Omental fat pad (tissue), 4 donors: ENCODE data around the gene GPATCH8. TPM values are rescaled to one million over a fixed set of nuclear protein-coding genes. Genes with fewer than 3 reads are reported as not detected.
A peak's percentile ranks its signal among the peaks of the same experiment; 100 is the strongest.

Experiments used
- ATAC-seq: fragments of 150-250 bp; one replicate; pipeline ENCODE4 v1.9.1; 2016; ENCODE audit warnings: mild to moderate bottlenecking, moderate library complexity; ENCODE audit not compliant: low FRiP score
- DNase-seq: peaks from one replicate; pipeline ENCODE4 v3.0.0-alpha.2; 2019; ENCODE audit warnings: low spot score
- CTCF ChIP-seq, 3 donors: fragments of 450-650 bp; IDR thresholded peaks; one replicate each; pipeline ENCODE4 v1.5.1; 2016 to 2017; ENCODE audit warnings: antibody characterized with exemption in 3 of 3, mild to moderate bottlenecking in 3 of 3, moderate library complexity in 2 of 3
- total RNA-seq, 4 donors: library from RNA; depleted of rRNA; stranded (reverse); fragments of >200 nt; gene quantifications; one replicate each; pipeline ENCODE4 v1.1.0, GENCODE V29; 2016

GPATCH8 gene
- total RNA-seq, 4 donors from 2014 or later = 25.7 to 58.5 (median 34.6) TPM

- DNase-seq (no peak), ATAC-seq (peak; percentile 74)
- TF ChIP-seq CTCF (IDR thresholded peaks at IDR 0.05) = peak in 2 of 3 donors; percentile 24 to 47
These were observed 139.5 kb downstream of the GPATCH8 start, which contains the start of gene FAM171A2 for GRCh38 chr17:44363613-44364159. Gene FAM171A2, minus strand, starts transcription at chr17:44363853. Its CDS starts 139 bp downstream, at chr17:44363714.

DNA sequence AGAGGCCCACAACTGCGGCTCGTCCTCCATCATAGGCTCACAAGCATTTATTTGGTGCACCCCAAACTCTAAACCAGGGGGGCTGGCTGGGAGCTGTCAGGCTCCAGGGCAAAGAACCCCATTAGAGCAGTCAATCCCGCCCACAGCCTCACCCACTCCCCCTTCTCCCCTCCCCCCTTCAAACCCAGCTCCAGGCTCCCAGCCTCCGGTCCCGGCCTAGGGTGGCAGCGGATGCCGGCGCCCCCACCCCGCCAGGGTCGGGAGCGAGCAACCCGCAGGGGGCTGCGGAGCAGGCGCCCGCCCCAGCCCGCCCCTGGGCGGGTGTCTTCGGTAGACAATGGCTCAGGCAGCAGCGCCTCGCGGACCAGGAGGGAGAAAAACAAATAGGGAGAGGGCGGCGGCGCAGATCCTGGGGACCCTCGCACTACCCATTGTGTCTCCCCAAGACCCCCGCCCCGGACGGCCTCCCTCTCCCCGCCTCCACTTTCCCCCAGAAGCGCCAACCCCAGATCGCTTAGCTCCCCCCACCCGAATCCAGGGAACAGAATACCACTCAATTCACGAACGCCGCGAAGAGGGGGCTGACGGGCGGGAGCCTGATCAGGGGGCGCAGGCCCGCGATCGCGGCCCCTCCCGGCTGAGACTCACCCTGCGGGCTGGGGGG is 140.1 kb downstream of the GPATCH8 start:
- TF ChIP-seq CTCF (IDR thresholded peaks at IDR 0.05) = no peak
- DNase-seq (no peak), ATAC-seq (peak; percentile 12)

DNA sequence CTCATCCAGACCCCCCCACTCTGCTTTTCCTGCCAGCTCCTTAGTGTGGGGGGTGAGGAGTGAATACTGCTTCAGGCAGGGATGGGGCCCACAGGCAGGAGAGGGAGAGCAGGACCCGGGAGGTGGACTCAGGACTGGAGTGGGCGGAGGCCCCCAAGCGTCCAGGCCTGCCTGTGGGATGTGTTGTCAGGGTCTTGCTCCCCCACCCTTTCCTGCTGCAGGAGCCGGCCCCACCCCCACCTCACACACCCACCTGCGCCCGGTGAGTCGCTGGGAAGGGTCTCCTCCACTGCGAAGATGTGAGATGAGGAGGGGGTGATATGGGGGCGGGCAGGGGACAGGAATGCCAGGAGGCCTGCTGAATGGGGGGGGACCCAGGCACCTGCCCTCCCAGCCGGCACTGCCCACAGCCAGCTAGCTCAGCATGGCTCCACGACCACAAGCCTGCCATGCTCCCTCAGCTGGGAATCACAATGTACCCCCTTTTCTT is 140.7 kb downstream of the GPATCH8 start:
- ATAC-seq (no peak), DNase-seq (no peak)
- TF ChIP-seq CTCF (IDR thresholded peaks at IDR 0.05) = no peak

GRCh38 chr17:44361292-44362260 is 141.6 kb downstream of the GPATCH8 start:
- no peak for TF ChIP-seq CTCF (IDR thresholded peaks at IDR 0.05)
- ATAC-seq = no peak
- DNase-seq = no peak

GRCh38 chr17:44360826-44361225 is 142.4 kb downstream of the GPATCH8 start:
- DNase-seq = no peak
- no peak for ATAC-seq
- no peak for TF ChIP-seq CTCF (IDR thresholded peaks at IDR 0.05)

- ATAC-seq = no peak
- no peak for TF ChIP-seq CTCF (IDR thresholded peaks at IDR 0.05)
- DNase-seq = no peak
These were observed 143.1 kb downstream of the GPATCH8 start for GRCh38 chr17:44360144-44360533.
